Panc1 (cell line): ENCODE measurements around the gene WARS2. TPM values are rescaled to one million over a fixed set of nuclear protein-coding genes. Genes with fewer than 3 reads are reported as not detected.
A peak's percentile ranks its signal among the peaks of the same experiment; 100 is the strongest.

Experiments used
- ATAC-seq: fragments of 200-7000 bp; cut with Tn5 transposase; 2 replicates; pipeline ENCODE4 v1.9.1; 2020; ENCODE audit warnings: mild to moderate bottlenecking, moderate library complexity
- BruUV-seq: library from RNA; stranded (reverse); fragments of 400-500 nt; replicated peaks from 2 replicates; lab custom pipeline; 2021; lab: Mats Ljungman, UMichigan
- CTCF ChIA-PET: fragments of 300-600 bp; sonication (Branson Sonifier 250); formaldehyde crosslinking; loops from one replicate; lab custom pipeline; 2022; ENCODE audit warnings: antibody characterized with exemption; lab: Charles Lee
- POLR2A ChIA-PET: fragments of 300-600 bp; sonication (Branson Sonifier 250); formaldehyde crosslinking; loops from one replicate; lab custom pipeline; 2022; ENCODE audit warnings: antibody characterized with exemption; lab: Charles Lee
- DNase-seq: peaks from one replicate; pipeline ENCODE4 v3.0.0-alpha.2; 2010; ENCODE audit warnings: low read depth, low spot score
- H3K27ac ChIP-seq: 2 replicates; pipeline ENCODE4 v1.5.1; 2011; ENCODE audit warnings: mild to moderate bottlenecking, low read length, inconsistent platforms
- H3K27me3 ChIP-seq: fragments of 200-500 bp; sonication (Bioruptor generic); 2 replicates; pipeline ENCODE4 v1.6.0; 2014; ENCODE audit warnings: low read length, inconsistent platforms; ENCODE audit not compliant: control insufficient read depth, insufficient read depth
- H3K36me3 ChIP-seq: fragments of 200-500 bp; sonication (Bioruptor generic); 2 replicates; pipeline ENCODE4 v1.5.1; 2014; ENCODE audit warnings: inconsistent platforms, mild to moderate bottlenecking, low read length, moderate library complexity; ENCODE audit not compliant: control insufficient read depth, insufficient read depth
- H3K4me1 ChIP-seq: 2 replicates; pipeline ENCODE4 v1.5.1; 2011; ENCODE audit warnings: inconsistent platforms, mild to moderate bottlenecking, low read length, moderate library complexity; ENCODE audit not compliant: control insufficient read depth, insufficient read depth
- H3K4me3 ChIP-seq, 2 experiments: 2 replicates each; pipeline ENCODE4 v1.5.1; 2011 to 2012; ENCODE audit warnings: low read depth in 2 of 2, low read length in 2 of 2, mild to moderate bottlenecking in 2 of 2, inconsistent platforms in 1 of 2, moderate library complexity in 1 of 2
- H3K9me3 ChIP-seq: fragments of 200-500 bp; sonication (Bioruptor generic); 2 replicates; pipeline ENCODE4 v1.5.1; 2014; ENCODE audit warnings: low read depth, mild to moderate bottlenecking, inconsistent platforms, low read length, moderate library complexity; ENCODE audit not compliant: control insufficient read depth, insufficient read depth
- CTCF ChIP-seq: fragments of 450-650 bp; IDR thresholded peaks from 2 replicates; pipeline ENCODE4 v1.5.1; 2017; ENCODE audit warnings: mild to moderate bottlenecking
- POLR2AphosphoS5 ChIP-seq: IDR thresholded peaks from 2 replicates; pipeline ENCODE4 v1.6.1; 2012; ENCODE audit warnings: mild to moderate bottlenecking, low read depth, low read length, moderate library complexity
- REST ChIP-seq, 2 experiments: IDR thresholded peaks; 2 replicates each; pipeline ENCODE4 v1.6.1; 2011 to 2012; ENCODE audit warnings: low read depth in 2 of 2, control low read depth in 1 of 2, low read length in 1 of 2, mild to moderate bottlenecking in 1 of 2, moderate library complexity in 1 of 2; ENCODE audit not compliant: insufficient read depth in 1 of 2
- SIN3A ChIP-seq: IDR thresholded peaks from 2 replicates; pipeline ENCODE4 v1.6.1; 2012; ENCODE audit warnings: low read depth, mild to moderate bottlenecking, low read length, moderate library complexity, borderline replicate concordance; ENCODE audit not compliant: insufficient read depth
- TCF7L2 ChIP-seq: IDR thresholded peaks from 2 replicates; pipeline ENCODE4 v1.6.1; 2011; ENCODE audit warnings: mild to moderate bottlenecking, low read depth, low read length, inconsistent platforms
- in situ Hi-C: cut with HindIII; loops from 2 replicates; pipeline ENCODE4 v1.10.0; 2016; ENCODE audit warnings: low sequenced_read_pairs, low pct_unique_long_range_greater_than_20kb
- intact Hi-C: fragments of 100-400 bp; cut with micrococcal nuclease; formaldehyde crosslinking; loops from one replicate; pipeline ENCODE4 v1.10.0; 2022; ENCODE audit not compliant: unreplicated experiment
- total RNA-seq: library from RNA; stranded (reverse); gene quantifications from one replicate; pipeline ENCODE4 v1.2.1, GENCODE V29; 2021; ENCODE audit not compliant: unreplicated experiment

Gene WARS2
- total RNA-seq, 1 experiment from 2014 or later, result 6.6 TPM

GRCh38 chr1:119007339-119007669 is 133.1 kb downstream of the WARS2 start:
- POLR2A ChIA-PET, result no interaction called here
- in situ Hi-C loops (no loop called here), intact Hi-C loops (loop anchor here (10.0 kb wide), 1 partner anchor 853 kb away; no protein-coding TSS in a partner anchor)
- Histone ChIP-seq H3K27me3 (no peaks in the 10 kb centered on the region; the same call in 1 of the 2 replicates), H3K27ac (no peak overlapping the region), H3K36me3 (no peaks in the 10 kb centered on the region), H3K4me3 (no peak overlapping the region), H3K4me1 (no peaks in the 10 kb centered on the region), H3K9me3 (no peaks in the 10 kb centered on the region)
- no peak for TF ChIP-seq TCF7L2
- DNase-seq (no peak), ATAC-seq (no peak)
- CTCF ChIA-PET, result no interaction called here
- no TSS peak for BruUV-seq

- ATAC-seq, result no peak
- BruUV-seq, result no TSS peak
- POLR2A ChIA-PET, result no interaction called here
- no peak for DNase-seq
- 0 out of 4 replicates have a peak overlapping the region, but pooled peaks of 1 of the 2 experiments have one; percentile 9 for H3K4me3 ChIP-seq
- TF ChIP-seq REST (IDR thresholded peaks at IDR 0.05; ENCODE audit: insufficient read depth in 1 of 2, low read depth in 2 of 2, low read length in 1 of 2) (no peak), TCF7L2 (no peak), SIN3A (no peak), POLR2AphosphoS5 (no peak), CTCF (no peak)
- intact Hi-C loops, result loop anchor here (10.0 kb wide), 1 partner anchor 852 kb away; no protein-coding TSS in a partner anchor
- in situ Hi-C loops, result no loop called here
- H3K9me3 ChIP-seq, result no peaks in the 10 kb centered on the region
- no peaks in the 10 kb centered on the region for H3K36me3 ChIP-seq
- no peaks in the 10 kb centered on the region for H3K4me1 ChIP-seq
- CTCF ChIA-PET, result interaction anchor here (0.6 kb wide), 1 partner anchor 469 kb away, joined by 8 read pairs; no protein-coding TSS in a partner anchor
- H3K27me3 ChIP-seq, result no peaks in the 10 kb centered on the region; the same call in 1 of the 2 replicates
- no peak overlapping the region for H3K27ac ChIP-seq
Measured at GRCh38 chr1:119006406-119007279, 133.8 kb downstream of the WARS2 start.
